H1 (cell line): ENCODE results near the gene NHS. TPM values are rescaled to one million over a fixed set of nuclear protein-coding genes. Genes with fewer than 3 reads are reported as not detected.

ENCODE experiments used
- CTCF ChIA-PET: fragments of 300-600 bp; sonication (Branson Sonifier 250); formaldehyde crosslinking; loops from one replicate; lab custom pipeline; 2021; ENCODE audit not compliant: partially characterized antibody; lab: Charles Lee
- POLR2A ChIA-PET: fragments of 300-600 bp; sonication (Branson Sonifier 250); formaldehyde crosslinking; loops from one replicate; lab custom pipeline; 2021; ENCODE audit warnings: inconsistent platforms; ENCODE audit not compliant: partially characterized antibody; lab: Charles Lee
- DNase-seq, 2 experiments: peaks; one replicate each; pipeline versions ENCODE4 v3.0.0 to v3.0.0-alpha.2; 2010 to 2022; ENCODE audit warnings: low spot score in 2 of 2, low read depth in 1 of 2, mixed read lengths in 1 of 2
- FAIRE-seq: peaks from 2 replicates; lab custom pipeline; 2011; peaks lifted over from hg19 to GRCh38; lab: Jason Lieb, UNC
- H2AFZ ChIP-seq: 2 replicates; pipeline ENCODE4 v1.8.1; 2012; ENCODE audit warnings: low read length, inconsistent platforms
- H2AK5ac ChIP-seq: 2 replicates; pipeline ENCODE4 v1.6.1; 2013; ENCODE audit warnings: low read depth, low read length
- H2BK120ac ChIP-seq: replicated peaks from 2 replicates; pipeline ENCODE3; 2013; ENCODE audit warnings: low read depth, low read length, inconsistent platforms
- H2BK12ac ChIP-seq: 2 replicates; pipeline ENCODE4 v1.6.1; 2013; ENCODE audit warnings: low read depth, low read length
- H2BK15ac ChIP-seq: 2 replicates; pipeline ENCODE4 v1.6.1; 2013; ENCODE audit warnings: low read length
- H2BK20ac ChIP-seq: 2 replicates; pipeline ENCODE4 v1.6.1; 2013; ENCODE audit warnings: low read length
- H2BK5ac ChIP-seq: 2 replicates; pipeline ENCODE4 v1.6.1; 2013; ENCODE audit warnings: low read depth, low read length
- H3K14ac ChIP-seq: 2 replicates; pipeline ENCODE4 v1.6.1; 2013; ENCODE audit warnings: inconsistent platforms; ENCODE audit not compliant: insufficient read length
- H3K18ac ChIP-seq: 2 replicates; pipeline ENCODE4 v1.6.1; 2013; ENCODE audit warnings: low read length; ENCODE audit errors: extremely low read depth
- H3K23ac ChIP-seq: 2 replicates; pipeline ENCODE4 v1.6.1; 2013; ENCODE audit warnings: inconsistent platforms; ENCODE audit not compliant: insufficient read length
- H3K23me2 ChIP-seq: 2 replicates; pipeline ENCODE4 v1.6.1; 2013; ENCODE audit warnings: low read depth, low read length
- H3K27ac ChIP-seq: 2 replicates; pipeline ENCODE4 v1.6.1; 2011; ENCODE audit warnings: low read depth, low read length, inconsistent platforms
- H3K27me3 ChIP-seq, 4 experiments: replicated peaks in 1 of 4; 1 replicate in 1 of 4; 2 replicates in 3 of 4; pipeline versions ENCODE4 v1.6.1 to v1.8.1; 2011 to 2013; ENCODE audit warnings: low read length in 3 of 4, mild to moderate bottlenecking in 3 of 4, inconsistent platforms in 2 of 4, mixed read lengths in 2 of 4, moderate library complexity in 1 of 4; ENCODE audit not compliant: control insufficient read depth in 3 of 4, insufficient read depth in 3 of 4; ENCODE audit errors: extremely low read depth in 1 of 4
- H3K36me3 ChIP-seq, 4 experiments: 2 replicates each; pipeline versions ENCODE4 v1.6.1 to v1.8.1; 2011 to 2013; ENCODE audit warnings: mild to moderate bottlenecking in 4 of 4, low read length in 3 of 4, moderate library complexity in 2 of 4, control low read depth in 1 of 4, inconsistent platforms in 1 of 4; ENCODE audit not compliant: insufficient read depth in 4 of 4, control insufficient read depth in 2 of 4
- H3K4ac ChIP-seq: replicated peaks from 2 replicates; pipeline ENCODE3; 2013; ENCODE audit warnings: low read length, low read depth, mixed read lengths, inconsistent platforms; ENCODE audit not compliant: insufficient read length
- H3K4me1 ChIP-seq, 4 experiments: replicated peaks in 1 of 4; 1 replicate in 1 of 4; 2 replicates in 3 of 4; pipeline versions ENCODE4 v1.6.1 to v1.8.1; 2011 to 2013; ENCODE audit warnings: low read length in 3 of 4, inconsistent platforms in 2 of 4, mixed read lengths in 1 of 4; ENCODE audit not compliant: insufficient read depth in 4 of 4, control insufficient read depth in 3 of 4
- H3K4me2 ChIP-seq, 2 experiments: 2 replicates each; pipeline versions ENCODE4 v1.6.1 to v1.8.1; 2011 to 2013; ENCODE audit warnings: low read depth in 2 of 2, low read length in 2 of 2, control low read depth in 1 of 2, inconsistent platforms in 1 of 2, mild to moderate bottlenecking in 1 of 2; ENCODE audit not compliant: insufficient read depth in 1 of 2
- H3K4me3 ChIP-seq, 4 experiments: fragments of 200-600, 300-600 bp in 1 of 4; sonication (generic), shearing (Covaris generic), sonication (Bioruptor Twin) in 1 of 4; 2 replicates each; pipeline versions ENCODE4 v1.5.1 to v1.8.1; 2011 to 2016; ENCODE audit warnings: low read length in 4 of 4, low read depth in 3 of 4, control low read depth in 2 of 4, inconsistent platforms in 2 of 4, mild to moderate bottlenecking in 2 of 4, mixed read lengths in 1 of 4, moderate library complexity in 1 of 4; ENCODE audit not compliant: insufficient read depth in 2 of 4; ENCODE audit errors: extremely low read depth in 1 of 4
- H3K56ac ChIP-seq: replicated peaks from 2 replicates; pipeline ENCODE3; 2013; ENCODE audit warnings: low read depth, mild to moderate bottlenecking, mixed read lengths, low read length, inconsistent platforms; ENCODE audit not compliant: insufficient read length
- H3K79me1 ChIP-seq: 2 replicates; pipeline ENCODE4 v1.6.1; 2013; ENCODE audit warnings: low read depth, low read length, control low read depth
- H3K79me2 ChIP-seq, 2 experiments: 2 replicates each; pipeline versions ENCODE4 v1.6.1 to v1.8.1; 2012 to 2013; ENCODE audit warnings: low read length in 2 of 2, mild to moderate bottlenecking in 2 of 2, inconsistent platforms in 1 of 2; ENCODE audit not compliant: insufficient read depth in 2 of 2, control insufficient read depth in 1 of 2
- H3K9ac ChIP-seq, 4 experiments: replicated peaks in 1 of 4; 1 replicate in 1 of 4; 2 replicates in 3 of 4; pipeline versions ENCODE4 v1.6.1 to v1.8.1; 2011 to 2013; ENCODE audit warnings: low read depth in 3 of 4, low read length in 3 of 4, control low read depth in 2 of 4, mild to moderate bottlenecking in 2 of 4, moderate library complexity in 2 of 4, inconsistent platforms in 1 of 4; ENCODE audit errors: extremely low read depth in 1 of 4
- H3K9me3 ChIP-seq, 2 experiments: 2 replicates each; pipeline versions ENCODE4 v1.6.1 to v1.8.1; 2012 to 2013; ENCODE audit warnings: mild to moderate bottlenecking in 2 of 2, moderate library complexity in 2 of 2, control low read depth in 1 of 2, inconsistent platforms in 1 of 2, low read depth in 1 of 2, low read length in 1 of 2, mixed read lengths in 1 of 2; ENCODE audit not compliant: insufficient read depth in 2 of 2
- H4K20me1 ChIP-seq, 2 experiments: replicated peaks in 1 of 2; 2 replicates each; pipeline versions ENCODE3 to v1.8.1; 2011 to 2013; ENCODE audit warnings: inconsistent platforms in 2 of 2, low read length in 2 of 2, mild to moderate bottlenecking in 1 of 2; ENCODE audit not compliant: insufficient read depth in 2 of 2, control insufficient read depth in 1 of 2
- H4K5ac ChIP-seq: 2 replicates; pipeline ENCODE4 v1.6.1; 2013; ENCODE audit warnings: low read length, low read depth, mixed read lengths, inconsistent platforms; ENCODE audit not compliant: insufficient read length
- H4K8ac ChIP-seq: 2 replicates; pipeline ENCODE4 v1.8.0; 2013; ENCODE audit warnings: mild to moderate bottlenecking, moderate library complexity, low read length, inconsistent platforms; ENCODE audit not compliant: insufficient read depth; ENCODE audit errors: extremely low read depth
- H4K91ac ChIP-seq: replicated peaks from 2 replicates; pipeline ENCODE3; 2013; ENCODE audit warnings: low read length, mixed read lengths, inconsistent platforms; ENCODE audit not compliant: insufficient read length
- ATF3 ChIP-seq: IDR thresholded peaks from 2 replicates; pipeline ENCODE4 v1.6.1; 2011; ENCODE audit warnings: low read depth, mild to moderate bottlenecking, low read length; ENCODE audit not compliant: insufficient read depth
- FOSL1 ChIP-seq: IDR thresholded peaks from 2 replicates; pipeline ENCODE4 v1.6.1; 2011; ENCODE audit warnings: mild to moderate bottlenecking, low read depth, low read length, moderate library complexity; ENCODE audit not compliant: insufficient read depth
- KDM4A ChIP-seq: IDR thresholded peaks from one replicate; pipeline ENCODE4 v1.7.1; 2012; ENCODE audit warnings: low read depth, mild to moderate bottlenecking, moderate library complexity, low read length, inconsistent platforms; ENCODE audit not compliant: severe bottlenecking
- KDM5A ChIP-seq: fragments of 200-600 bp; IDR thresholded peaks from 2 replicates; pipeline ENCODE4 v1.7.1; 2012; ENCODE audit warnings: mild to moderate bottlenecking, low read length, inconsistent platforms, mixed read lengths
- MAFK ChIP-seq: IDR thresholded peaks from 2 replicates; pipeline ENCODE4 v1.6.1; 2012; ENCODE audit warnings: low read depth, mild to moderate bottlenecking, improper control_type of control experiment, low read length
- RFX5 ChIP-seq: IDR thresholded peaks from 2 replicates; pipeline ENCODE4 v1.6.1; 2011; ENCODE audit warnings: low read depth, low read length, improper control_type of control experiment, borderline replicate concordance
- RNF2 ChIP-seq: fragments of 200-900, 300-1000 bp; sonication (generic); IDR thresholded peaks from 2 replicates; pipeline ENCODE4 v1.7.1; 2016; ENCODE audit warnings: borderline replicate concordance, low read depth, mild to moderate bottlenecking, antibody characterized with exemption, low read length; ENCODE audit not compliant: poor library complexity, severe bottlenecking; ENCODE audit errors: missing control alignments
- SIN3A ChIP-seq, 2 experiments: IDR thresholded peaks in 1 of 2; conservative IDR thresholded peaks in 1 of 2; 2 replicates each; pipeline ENCODE4 v1.6.1; 2011 to 2012; ENCODE audit warnings: low read length in 2 of 2, improper control_type of control experiment in 1 of 2, low read depth in 1 of 2, mild to moderate bottlenecking in 1 of 2
- WGBS, 2 experiments: shearing (Covaris generic) in 1 of 2; methylation state at CpG; one replicate each; pipeline versions ENCODE4 v1.1.6 to v1.1.7; 2013 to 2015; ENCODE audit warnings: low lambda C conversion rate in 2 of 2, mixed read lengths in 2 of 2, inconsistent platforms in 1 of 2, low coverage in 1 of 2, missing lambda C conversion rate in 1 of 2; ENCODE audit not compliant: insufficient replicate concordance in 2 of 2, insufficient coverage in 1 of 2, insufficient read length in 1 of 2; ENCODE audit errors: extremely low coverage in 1 of 2, missing lambda C conversion rate in 1 of 2; 5-methylcytosine and 5-hydroxymethylcytosine counted together
- polyA plus RNA-seq, 7 experiments: library from polyadenylated mRNA; depleted of rRNA in 3 of 7; stranded (reverse) in 5 of 7; unstranded in 2 of 7; fragments of >200 nt in 5 of 7; fragments of 200-250 nt in 2 of 7; gene quantifications; 1 replicate in 5 of 7; 2 replicates in 1 of 7; 4 replicates in 1 of 7; pipeline versions ENCODE4 v1.2.1 to v1.2.3, GENCODE V29; 2011 to 2013; ENCODE audit warnings: missing spikeins in 2 of 7, mixed read lengths in 2 of 7
- total RNA-seq: library from RNA; stranded (reverse); fragmentation: NEBNext Ultra II Directional; extraction: Animal tissue kit (Norgen Biotek cat#: 25700); gene quantifications from 2 replicates; pipeline ENCODE4 v1.2.1, GENCODE V29; 2021
- TF ChIP-seq, protein P1 (sequence below): IDR thresholded peaks from 2 replicates; pipeline ENCODE4 v1.6.1; 2012; ENCODE audit warnings: inconsistent platforms
- TF ChIP-seq, protein P2 (sequence below): IDR thresholded peaks from 2 replicates; pipeline ENCODE4 v1.6.1; 2011; ENCODE audit warnings: low read length, improper control_type of control experiment

NHS gene
- total and polyA plus RNA-seq, 2 of the 8 experiments (the other 6 are each of a cell fraction or from before 2014, with no cell fraction given), result 2.2 to 6.7 TPM

- H3K14ac ChIP-seq, result no peak overlapping the region
- no peaks in the 10 kb centered on the region for H3K9me3 ChIP-seq
- no peak overlapping the region for H3K4ac ChIP-seq
- H2BK12ac ChIP-seq, result no peak overlapping the region
- H4K8ac ChIP-seq, result no peak overlapping the region
- no peak overlapping the region for H2AK5ac ChIP-seq
- FAIRE-seq (no peak), DNase-seq (no peak)
- no peaks in the 10 kb centered on the region for H3K23me2 ChIP-seq
- H3K4me2 ChIP-seq, result no peak overlapping the region
- no peak overlapping the region for H3K27ac ChIP-seq
- no peaks in the 10 kb centered on the region for H3K79me1 ChIP-seq
- H4K5ac ChIP-seq, result no peak overlapping the region
- no CpG with 5 or more reads among the region's 1 CpG for WGBS, 2 experiments
- H4K91ac ChIP-seq, result no peak overlapping the region
- H4K20me1 ChIP-seq, result no peaks in the 10 kb centered on the region
- H3K79me2 ChIP-seq, result no peaks in the 10 kb centered on the region
- H2BK15ac ChIP-seq, result no peak overlapping the region
- H2AFZ ChIP-seq, result no peak overlapping the region
- no peaks in the 10 kb centered on the region for H3K27me3 ChIP-seq
- H3K18ac ChIP-seq, result no peak overlapping the region
- CTCF ChIA-PET, result no interaction called here
- no peak overlapping the region for H3K56ac ChIP-seq
- no peak overlapping the region for H2BK5ac ChIP-seq
- no peak overlapping the region for H2BK120ac ChIP-seq
- no peak overlapping the region for H3K4me3 ChIP-seq
- no peaks in the 10 kb centered on the region for H3K36me3 ChIP-seq
- POLR2A ChIA-PET, result no interaction called here
- H3K9ac ChIP-seq, result no peak overlapping the region
- no peaks in the 10 kb centered on the region for H3K4me1 ChIP-seq
- no peak overlapping the region for H3K23ac ChIP-seq
- H2BK20ac ChIP-seq, result no peak overlapping the region
- TF ChIP-seq RFX5 (no peak), KDM4A (no peak), RNF2 (no peak), FOSL1 (no peak), ATF3 (no peak), SIN3A (conservative IDR thresholded peaks at IDR 0.05 in 1 of 2, IDR thresholded peaks at IDR 0.05 in 1 of 2; ENCODE audit: low read depth in 1 of 2, low read length in 2 of 2) (no peak), KDM5A (no peak), MAFK (no peak)
- TF ChIP-seq, protein P1, sequence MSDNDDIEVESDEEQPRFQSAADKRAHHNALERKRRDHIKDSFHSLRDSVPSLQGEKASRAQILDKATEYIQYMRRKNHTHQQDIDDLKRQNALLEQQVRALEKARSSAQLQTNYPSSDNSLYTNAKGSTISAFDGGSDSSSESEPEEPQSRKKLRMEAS, result no peak
- TF ChIP-seq, protein P2, sequence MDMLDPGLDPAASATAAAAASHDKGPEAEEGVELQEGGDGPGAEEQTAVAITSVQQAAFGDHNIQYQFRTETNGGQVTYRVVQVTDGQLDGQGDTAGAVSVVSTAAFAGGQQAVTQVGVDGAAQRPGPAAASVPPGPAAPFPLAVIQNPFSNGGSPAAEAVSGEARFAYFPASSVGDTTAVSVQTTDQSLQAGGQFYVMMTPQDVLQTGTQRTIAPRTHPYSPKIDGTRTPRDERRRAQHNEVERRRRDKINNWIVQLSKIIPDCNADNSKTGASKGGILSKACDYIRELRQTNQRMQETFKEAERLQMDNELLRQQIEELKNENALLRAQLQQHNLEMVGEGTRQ, result no peak
These were observed 20.2 kb downstream of the NHS start for GRCh38 chrX:17395154-17395553.
